ENCODE measurements around the gene HDGFL1.

- TF ChIP-seq CTCF (IDR thresholded peaks at IDR 0.05) (no peak), POLR2A (IDR thresholded peaks at IDR 0.05) (no peak)
Measured at GRCh38 chr6:22550971-22551670, 18.2 kb upstream of the HDGFL1 start.
